Measurements from ENCODE around the gene SUN2.
"Not testable (repeated sequence)": the region's sequence is repeated elsewhere in the genome, so short reads cannot be mapped to it uniquely, and the experiment has no call there.

The SUN2 gene, protein sequence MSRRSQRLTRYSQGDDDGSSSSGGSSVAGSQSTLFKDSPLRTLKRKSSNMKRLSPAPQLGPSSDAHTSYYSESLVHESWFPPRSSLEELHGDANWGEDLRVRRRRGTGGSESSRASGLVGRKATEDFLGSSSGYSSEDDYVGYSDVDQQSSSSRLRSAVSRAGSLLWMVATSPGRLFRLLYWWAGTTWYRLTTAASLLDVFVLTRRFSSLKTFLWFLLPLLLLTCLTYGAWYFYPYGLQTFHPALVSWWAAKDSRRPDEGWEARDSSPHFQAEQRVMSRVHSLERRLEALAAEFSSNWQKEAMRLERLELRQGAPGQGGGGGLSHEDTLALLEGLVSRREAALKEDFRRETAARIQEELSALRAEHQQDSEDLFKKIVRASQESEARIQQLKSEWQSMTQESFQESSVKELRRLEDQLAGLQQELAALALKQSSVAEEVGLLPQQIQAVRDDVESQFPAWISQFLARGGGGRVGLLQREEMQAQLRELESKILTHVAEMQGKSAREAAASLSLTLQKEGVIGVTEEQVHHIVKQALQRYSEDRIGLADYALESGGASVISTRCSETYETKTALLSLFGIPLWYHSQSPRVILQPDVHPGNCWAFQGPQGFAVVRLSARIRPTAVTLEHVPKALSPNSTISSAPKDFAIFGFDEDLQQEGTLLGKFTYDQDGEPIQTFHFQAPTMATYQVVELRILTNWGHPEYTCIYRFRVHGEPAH

GRCh38 chr22:38755911-38756532 is at the start of gene SUN2:
SUN2 (minus strand) TSS chr22:38755998; CDS start chr22:38752628, 3,370 bp downstream.
- DNase-seq: peak; percentile 84

DNA sequence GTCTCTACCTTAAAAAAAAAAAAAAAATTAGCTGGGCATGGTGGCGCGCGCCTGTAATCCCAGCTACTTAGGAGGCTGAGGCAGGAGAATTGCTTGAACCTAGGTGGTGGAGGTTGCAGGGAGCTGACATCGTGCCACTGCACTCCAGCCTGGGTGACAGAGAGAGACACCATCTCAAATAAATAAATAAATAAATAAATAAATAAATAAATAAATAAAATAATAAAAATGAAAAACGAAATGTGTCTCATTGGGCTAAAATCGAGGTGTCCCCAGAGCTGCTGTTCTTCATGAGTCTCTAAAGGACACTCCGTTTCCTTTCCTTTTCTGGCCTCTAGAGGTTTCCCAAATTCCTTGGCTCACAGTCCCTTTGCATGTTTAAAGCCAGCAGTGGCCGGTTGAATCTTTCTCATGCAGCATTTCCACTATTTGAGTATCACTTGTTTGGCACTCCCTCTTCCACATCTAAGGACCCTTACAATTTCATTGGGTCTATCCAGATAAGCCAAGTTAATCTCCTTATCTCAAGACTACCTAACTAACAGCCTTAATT is 49.3 kb upstream of the SUN2 start:
- DNase-seq: not testable (repeated sequence)

- DNase-seq: peak; percentile 60
Observed at GRCh38 chr22:38802671-38803121, 46.9 kb upstream of the SUN2 start.

DNA sequence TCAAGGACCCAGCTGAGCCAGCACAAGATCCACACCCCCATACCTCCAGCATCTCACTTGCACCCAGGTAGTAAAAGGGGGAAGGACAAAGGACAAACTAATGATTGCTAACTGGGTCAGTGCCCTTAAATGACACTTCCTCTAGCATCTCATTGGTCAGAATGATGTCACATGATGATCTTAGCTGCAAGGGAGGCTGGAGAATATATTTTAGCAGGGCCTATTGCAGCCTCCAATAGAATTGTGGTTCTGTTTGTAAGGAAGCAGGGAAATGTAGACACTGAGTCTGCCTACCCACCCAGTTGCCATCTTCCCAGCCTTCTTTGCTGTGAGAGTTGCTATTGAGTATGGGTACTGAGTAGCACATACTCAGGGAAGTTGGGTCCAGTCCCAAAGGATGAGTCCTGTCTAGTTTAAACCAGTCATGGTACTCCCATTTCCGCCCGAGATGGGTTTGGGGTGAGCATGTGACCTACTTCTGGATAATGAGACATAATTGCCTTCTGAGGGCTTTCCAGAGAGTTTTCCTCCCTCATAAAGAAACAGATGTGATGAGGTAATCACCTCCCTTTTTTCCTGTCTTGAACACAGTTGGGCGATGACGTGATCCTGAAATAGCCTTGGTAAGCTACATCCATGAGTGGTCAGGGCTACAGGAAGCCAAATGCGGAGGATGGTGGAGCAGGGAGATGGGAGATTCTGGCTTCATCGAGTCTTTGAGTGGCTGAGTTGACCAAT is 43.6 kb upstream of the SUN2 start:
- DNase-seq: no peak

GRCh38 chr22:38798496-38798895 is 42.7 kb upstream of the SUN2 start:
- no peak for DNase-seq

- DNase-seq: no peak
Observed at GRCh38 chr22:38796262-38796957, 40.6 kb upstream of the SUN2 start.

DNA sequence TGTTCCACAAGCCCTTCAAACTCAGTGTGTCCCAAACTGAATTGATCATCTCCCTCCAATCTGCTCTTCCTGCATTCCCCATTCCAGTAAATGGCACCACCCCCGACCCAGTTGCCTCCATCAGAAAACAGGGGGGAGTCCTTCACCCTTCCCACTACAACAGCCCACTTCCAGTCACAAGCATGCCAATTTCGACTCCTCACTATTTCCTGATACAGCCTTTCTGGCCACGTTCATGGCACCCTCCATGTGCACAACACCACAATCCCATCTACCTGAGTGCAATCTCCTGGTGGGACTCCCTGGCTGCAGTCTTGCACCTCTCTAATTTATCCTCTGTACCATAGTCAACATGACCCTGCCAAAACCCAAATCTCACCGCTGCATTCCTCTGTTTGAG is 39.8 kb upstream of the SUN2 start:
- DNase-seq: no peak

DNA sequence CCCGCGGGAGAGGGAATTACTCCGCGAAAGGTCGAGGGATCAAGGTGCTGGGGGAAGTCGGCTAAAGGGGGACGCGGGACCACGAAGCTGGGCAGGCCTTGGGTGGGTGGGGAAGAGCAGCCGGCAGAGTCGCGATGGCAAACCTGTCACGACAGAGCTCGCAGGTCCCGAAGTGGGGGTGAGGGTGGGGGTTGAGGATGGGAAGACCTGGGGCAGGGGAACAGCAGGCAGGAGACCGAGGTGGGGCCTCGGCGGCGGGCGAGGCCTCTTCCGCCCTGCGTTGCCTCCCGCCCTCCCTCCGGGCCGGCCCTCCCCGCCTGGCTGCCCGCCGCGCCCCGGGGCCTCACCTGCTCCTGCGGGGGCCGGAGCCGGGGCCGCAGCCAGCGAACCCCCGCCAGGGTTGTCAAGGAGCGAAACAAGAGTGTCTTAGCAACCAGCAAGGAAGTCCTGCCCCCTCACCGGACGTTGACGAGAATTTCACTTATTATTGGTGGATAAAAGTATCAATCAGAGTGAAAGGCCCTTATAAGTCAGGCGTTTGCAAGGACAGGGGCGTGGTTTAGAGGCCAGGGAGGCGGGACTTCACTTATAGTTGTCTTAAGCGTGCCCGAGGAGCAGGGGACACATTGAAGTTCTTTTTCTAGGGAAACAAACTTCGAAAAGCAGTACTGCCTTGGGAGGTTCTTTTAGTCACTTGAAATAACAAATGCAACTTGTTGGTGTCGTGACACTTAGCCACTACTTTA is 38.1 kb upstream of the SUN2 start, which contains the start of gene DNAL4:
DNAL4 (minus strand) TSS at position 423 of the 746 bp plus-strand sequence. CDS start 11,412 bp downstream, outside the sequence.
- peak; percentile 99 for DNase-seq

DNA sequence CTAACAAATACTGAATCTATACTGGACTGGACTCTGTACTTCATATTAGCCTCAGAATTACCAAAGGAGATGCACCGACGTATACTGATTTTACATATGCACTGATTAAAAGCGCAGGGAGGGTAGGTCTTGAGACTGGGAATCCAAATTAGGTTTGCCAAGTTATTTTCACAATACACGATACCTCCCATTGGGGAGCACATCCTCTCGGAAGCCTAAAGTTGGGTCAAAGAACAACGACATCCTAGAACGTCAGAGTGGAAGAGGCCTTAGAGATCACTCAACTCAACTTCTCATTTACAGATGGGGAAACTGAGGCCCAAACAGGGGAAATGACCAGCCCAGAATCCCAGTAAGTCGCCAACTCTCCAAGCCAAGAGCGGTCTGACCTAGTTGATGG is 37.5 kb upstream of the SUN2 start:
- no peak for DNase-seq

DNA sequence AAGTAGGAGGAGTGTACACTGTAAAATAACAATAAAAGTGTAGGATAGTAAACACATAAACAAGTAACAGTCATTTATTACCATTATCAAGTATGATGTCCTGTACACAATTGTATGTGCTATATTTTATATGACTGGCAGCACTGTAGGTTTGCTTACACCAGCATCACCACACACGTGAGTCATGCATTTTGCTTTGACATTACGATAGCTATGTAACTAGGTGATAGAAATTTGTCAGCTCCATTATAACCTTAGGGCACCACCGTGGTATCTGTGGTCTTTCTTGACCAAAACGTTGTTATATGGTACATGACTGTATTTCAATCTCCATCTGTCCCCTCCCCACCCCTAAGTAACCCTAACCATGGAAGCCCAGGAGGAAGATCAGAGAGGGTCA is 37.0 kb upstream of the SUN2 start:
- no peak for DNase-seq

- DNase-seq: no peak
Observed at GRCh38 chr22:38789606-38790005, 33.8 kb upstream of the SUN2 start.

GRCh38 chr22:38788846-38789245 is 33.0 kb upstream of the SUN2 start:
- no peak for DNase-seq

GRCh38 chr22:38788021-38788816 is 32.4 kb upstream of the SUN2 start:
- no peak for DNase-seq

GRCh38 chr22:38786631-38787030 is 30.8 kb upstream of the SUN2 start:
- no peak for DNase-seq

DNA sequence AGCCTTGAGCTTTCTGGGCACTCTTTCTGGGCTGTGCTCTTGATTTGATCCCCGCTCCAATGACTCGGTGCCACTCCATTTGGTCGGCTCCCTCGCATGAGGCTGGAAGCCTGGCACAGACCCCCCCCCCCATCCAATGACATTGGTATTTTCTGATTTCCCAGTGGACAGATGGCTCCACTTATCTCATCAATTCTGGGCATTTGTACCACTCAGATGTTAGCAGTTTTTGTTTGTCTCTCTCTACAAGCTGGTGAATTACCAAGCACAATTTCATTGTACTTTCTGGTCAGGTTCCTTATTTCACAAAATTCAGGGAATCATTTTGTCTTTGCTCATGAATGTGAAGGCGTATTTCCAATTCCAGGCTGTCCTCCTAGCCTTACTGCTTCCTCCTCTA is 29.1 kb upstream of the SUN2 start:
- DNase-seq: no peak

- no peak for DNase-seq
Observed at GRCh38 chr22:38784035-38784434, 28.2 kb upstream of the SUN2 start.

DNA sequence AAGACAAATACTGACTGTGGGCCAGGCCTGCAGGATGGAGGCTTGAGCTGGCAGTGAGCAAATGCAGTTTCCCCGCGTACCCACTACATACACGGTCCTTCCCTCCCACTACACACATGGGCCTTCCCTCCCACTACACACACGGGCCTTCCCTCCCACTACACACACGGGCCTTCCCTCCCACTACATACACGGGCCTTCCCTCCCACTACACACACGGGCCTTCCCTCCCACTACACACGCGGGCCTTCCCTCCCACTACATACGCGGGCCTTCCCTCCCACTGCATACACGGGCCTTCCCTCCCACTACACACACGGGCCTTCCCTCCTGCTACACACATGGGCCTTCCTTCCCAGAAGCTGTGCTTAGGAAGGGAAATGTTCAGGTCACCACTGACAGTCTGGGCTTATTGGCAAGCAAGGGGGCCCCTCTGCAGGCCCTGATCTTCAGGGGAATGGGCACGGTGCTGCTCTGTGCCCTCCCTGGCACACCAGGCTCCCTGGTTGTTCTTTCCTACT is 27.4 kb upstream of the SUN2 start:
- no peak for DNase-seq

DNA sequence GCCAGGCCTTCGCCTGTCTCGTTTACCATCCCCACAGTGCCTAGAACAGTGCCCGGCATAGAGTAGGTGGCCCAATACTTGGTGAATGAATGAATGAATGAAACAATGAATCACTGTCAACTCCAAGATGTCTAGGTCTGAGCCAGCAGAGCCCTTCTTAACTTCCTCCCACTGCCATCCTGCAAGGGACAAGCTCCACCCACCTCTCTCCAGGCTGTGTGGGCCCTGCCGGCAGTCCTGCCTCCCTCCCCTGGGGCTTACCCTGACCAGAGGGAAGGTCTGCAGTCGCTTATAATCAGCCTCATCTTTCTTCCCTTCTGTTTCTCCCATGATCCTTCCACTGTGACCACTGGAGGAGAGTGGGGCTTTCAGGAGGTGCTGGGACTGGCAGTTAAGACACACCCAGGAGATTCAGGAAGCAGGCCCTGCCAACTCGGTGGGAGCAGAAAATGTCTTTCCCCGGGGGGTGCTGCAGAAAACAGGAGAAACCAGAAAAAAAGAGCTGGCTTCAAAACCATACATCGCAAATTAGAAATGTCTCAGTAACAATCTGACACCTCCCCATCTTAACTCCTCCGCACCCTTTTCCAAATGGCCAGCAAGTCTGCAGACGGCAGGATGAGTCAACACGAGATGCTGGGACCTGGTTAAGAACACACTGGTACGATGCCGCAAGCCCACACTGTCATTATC is 26.8 kb upstream of the SUN2 start:
- DNase-seq: no peak

DNA sequence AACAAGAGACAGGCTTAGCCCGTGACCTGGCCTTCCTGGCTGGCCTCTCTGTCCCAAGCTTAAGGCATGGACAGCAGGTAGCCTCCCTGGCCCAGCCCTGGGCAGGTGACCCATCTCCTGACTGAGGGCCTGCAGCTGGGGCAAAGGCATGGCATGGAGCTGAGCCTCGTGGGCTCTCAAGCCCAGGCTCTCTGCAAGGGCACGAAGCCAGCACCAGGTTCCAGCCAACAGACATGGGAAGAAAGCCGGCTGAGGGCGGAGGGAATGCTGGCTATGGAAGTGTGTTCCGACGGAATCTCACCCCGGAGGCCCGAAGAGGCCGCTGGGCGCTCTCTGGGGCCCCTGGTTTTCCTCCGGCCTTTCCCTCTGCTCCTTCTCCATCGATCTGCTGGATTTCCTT is 25.2 kb upstream of the SUN2 start:
- DNase-seq: no peak
